Gastroesophageal sphincter (tissue), 3 donors: ENCODE data around the gene HOXC9.

Experiments used
- CTCF ChIP-seq, 4 experiments: fragments of 200-600 bp in 2 of 4; fragments of 450-650 bp in 2 of 4; sonication (generic) in 1 of 4; IDR thresholded peaks; one replicate each; pipeline ENCODE4 v1.5.1; 2017 to 2019; ENCODE audit warnings: antibody characterized with exemption in 4 of 4, mild to moderate bottlenecking in 2 of 4, moderate library complexity in 2 of 4
- EP300 ChIP-seq: sonication (generic); formaldehyde crosslinking; IDR thresholded peaks from one replicate; pipeline ENCODE4 v1.6.1; 2017; ENCODE audit warnings: antibody characterized with exemption, mild to moderate bottlenecking
- POLR2A ChIP-seq, 2 donors: fragments of 450-650 bp; IDR thresholded peaks; one replicate each; pipeline ENCODE4 v1.6.1; 2017; ENCODE audit warnings: antibody characterized with exemption in 2 of 2, mild to moderate bottlenecking in 2 of 2, moderate library complexity in 1 of 2

- TF ChIP-seq CTCF (IDR thresholded peaks at IDR 0.05) = peak in 3 of 4 experiments; percentile 90 to 97 (median 95)
- TF ChIP-seq POLR2A (IDR thresholded peaks at IDR 0.05) = no peak
- no peak for TF ChIP-seq EP300
These were observed 6.0 kb downstream of the HOXC9 start for GRCh38 chr12:54005853-54006558.
